Peyer's patch (tissue), 4 donors: ENCODE results near the gene TIMP1. TPM values are rescaled to one million over a fixed set of nuclear protein-coding genes. Genes with fewer than 3 reads are reported as not detected.

Source experiments
- DNase-seq, 3 donors: peaks; one replicate each; pipeline ENCODE4 v3.0.0-alpha.2; 2017 to 2019
- H3K27ac ChIP-seq, 4 donors: fragments of 200-600 bp; sonication (generic); one replicate each; pipeline ENCODE4 v1.5.1; 2016 to 2019
- H3K27me3 ChIP-seq, 2 donors: fragments of 200-600 bp; sonication (generic); one replicate each; pipeline ENCODE4 v1.5.1; 2019
- H3K36me3 ChIP-seq, 3 donors: fragments of 200-600 bp; sonication (generic); one replicate each; pipeline ENCODE4 v1.5.1; 2016 to 2019
- H3K4me1 ChIP-seq, 4 donors: fragments of 200-600 bp; sonication (generic); one replicate each; pipeline ENCODE4 v1.5.1; 2016 to 2019
- H3K4me3 ChIP-seq, 4 donors: fragments of 200-600 bp; sonication (generic); 1 replicate in 3 of 4; 2 replicates in 1 of 4; pipeline ENCODE4 v1.5.1; 2016 to 2019; ENCODE audit warnings: mild to moderate bottlenecking in 1 of 4
- H3K9me3 ChIP-seq, 4 donors: fragments of 200-600 bp; sonication (generic); one replicate each; pipeline ENCODE4 v1.5.1; 2016 to 2019; ENCODE audit warnings: mild to moderate bottlenecking in 1 of 4
- POLR2A ChIP-seq, 2 donors: fragments of 450-650 bp; IDR thresholded peaks; one replicate each; pipeline ENCODE4 v1.5.1; 2017; ENCODE audit warnings: antibody characterized with exemption in 2 of 2, mild to moderate bottlenecking in 2 of 2, moderate library complexity in 2 of 2
- total RNA-seq, 4 donors: library from RNA; depleted of rRNA; stranded (reverse); fragments of >200 nt; gene quantifications; one replicate each; pipeline ENCODE4 v1.1.0, GENCODE V29; 2016
- TF ChIP-seq, protein P1 (sequence below), 6 experiments: fragments of 450-650 bp in 4 of 6; fragments of 200-600 bp in 2 of 6; sonication (generic) in 1 of 6; IDR thresholded peaks; one replicate each; pipeline ENCODE4 v1.5.1; 2017 to 2019; ENCODE audit warnings: antibody characterized with exemption in 6 of 6, mild to moderate bottlenecking in 3 of 6, moderate library complexity in 1 of 6

The TIMP1 gene
- total RNA-seq, 4 donors from 2014 or later = 22.5 to 80.0 (median 39.7) TPM

DNA sequence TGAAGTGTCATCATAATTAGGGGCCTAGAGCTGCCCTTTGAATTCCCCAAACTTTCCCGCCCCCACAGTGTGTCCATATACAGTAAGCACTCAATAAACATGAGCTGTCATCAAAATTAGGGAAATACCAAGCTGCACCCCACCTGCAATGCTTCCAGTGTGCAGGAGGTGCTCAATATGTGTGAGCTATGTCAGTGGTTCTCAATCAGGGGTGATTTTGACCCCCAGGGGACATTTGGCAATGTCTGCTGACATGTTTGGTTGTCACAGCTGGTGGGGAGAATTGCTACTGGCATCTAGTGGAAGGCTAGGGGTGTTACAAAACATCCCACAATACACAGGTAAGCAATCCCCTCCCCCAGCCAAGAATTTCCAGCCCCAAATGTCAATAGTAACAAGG, 46.7 kb downstream of the TIMP1 start:
- H3K27me3 ChIP-seq = no peaks in the 10 kb centered on the region
- TF ChIP-seq POLR2A (IDR thresholded peaks at IDR 0.05) = no peak
- TF ChIP-seq, protein P1, sequence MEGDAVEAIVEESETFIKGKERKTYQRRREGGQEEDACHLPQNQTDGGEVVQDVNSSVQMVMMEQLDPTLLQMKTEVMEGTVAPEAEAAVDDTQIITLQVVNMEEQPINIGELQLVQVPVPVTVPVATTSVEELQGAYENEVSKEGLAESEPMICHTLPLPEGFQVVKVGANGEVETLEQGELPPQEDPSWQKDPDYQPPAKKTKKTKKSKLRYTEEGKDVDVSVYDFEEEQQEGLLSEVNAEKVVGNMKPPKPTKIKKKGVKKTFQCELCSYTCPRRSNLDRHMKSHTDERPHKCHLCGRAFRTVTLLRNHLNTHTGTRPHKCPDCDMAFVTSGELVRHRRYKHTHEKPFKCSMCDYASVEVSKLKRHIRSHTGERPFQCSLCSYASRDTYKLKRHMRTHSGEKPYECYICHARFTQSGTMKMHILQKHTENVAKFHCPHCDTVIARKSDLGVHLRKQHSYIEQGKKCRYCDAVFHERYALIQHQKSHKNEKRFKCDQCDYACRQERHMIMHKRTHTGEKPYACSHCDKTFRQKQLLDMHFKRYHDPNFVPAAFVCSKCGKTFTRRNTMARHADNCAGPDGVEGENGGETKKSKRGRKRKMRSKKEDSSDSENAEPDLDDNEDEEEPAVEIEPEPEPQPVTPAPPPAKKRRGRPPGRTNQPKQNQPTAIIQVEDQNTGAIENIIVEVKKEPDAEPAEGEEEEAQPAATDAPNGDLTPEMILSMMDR (IDR thresholded peaks at IDR 0.05) = no peak
- DNase-seq = no peak
- no peak overlapping the region for H3K27ac ChIP-seq
- no peaks in the 10 kb centered on the region for H3K9me3 ChIP-seq
- no peak overlapping the region for H3K4me3 ChIP-seq
- H3K4me1 ChIP-seq = no peaks in the 10 kb centered on the region
- H3K36me3 ChIP-seq = no peaks in the 10 kb centered on the region

DNA sequence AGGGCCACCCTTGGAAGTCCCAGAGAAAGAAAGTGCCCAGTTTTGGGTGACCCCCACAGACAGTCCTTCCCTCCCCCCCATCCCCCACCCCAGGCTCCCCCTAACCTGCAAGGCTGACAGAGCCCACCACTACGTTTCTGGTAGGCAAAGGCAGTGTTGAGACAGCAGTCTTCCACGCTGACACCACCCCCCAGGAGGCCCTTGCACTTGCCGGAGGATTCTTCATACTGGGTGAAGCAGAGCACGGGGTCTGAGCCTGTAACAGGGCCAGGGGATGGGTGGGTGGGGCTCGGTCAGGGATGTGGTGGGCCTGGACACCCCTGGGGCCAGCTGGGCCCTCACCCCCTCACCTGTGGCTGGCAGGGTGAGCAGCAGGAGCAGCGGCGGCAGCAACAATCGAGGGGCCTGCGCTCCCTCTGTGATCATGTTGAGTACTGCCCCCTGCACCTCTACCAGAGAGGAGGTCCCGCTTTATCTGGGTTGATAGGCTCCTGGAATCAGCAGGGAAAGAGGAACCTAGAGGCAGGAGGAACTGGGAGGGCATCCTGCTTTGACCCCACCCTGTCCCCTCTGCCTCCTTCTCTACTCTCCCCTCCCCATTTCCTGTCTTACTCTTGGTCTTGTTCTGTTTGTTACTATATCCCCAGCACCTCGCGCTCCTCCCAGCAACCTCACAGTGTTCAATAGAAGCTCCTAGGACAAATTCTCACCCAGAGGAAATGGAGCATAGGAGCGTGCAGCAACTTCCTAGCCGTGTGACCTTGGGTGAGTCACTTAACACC, 47.4 kb downstream of the TIMP1 start, which contains the start of gene CFP:
CFP (minus strand) TSS at position 512 of the 782 bp plus-strand sequence; CDS start at position 426, 86 bp downstream.
- no peak for TF ChIP-seq POLR2A (IDR thresholded peaks at IDR 0.05)
- TF ChIP-seq, protein P1 (IDR thresholded peaks at IDR 0.05) = no peak
- H3K27ac ChIP-seq = peak within 1 kb of the TSS in 1 of 4 donors; percentile 17
- no peak within 1 kb of the TSS for H3K4me3 ChIP-seq
- H3K9me3 ChIP-seq = no peaks in the 10 kb centered on the region
- no peaks in the 10 kb centered on the region for H3K4me1 ChIP-seq
- H3K36me3 ChIP-seq = no peaks in the 10 kb centered on the region
- no peak for DNase-seq
- no peaks in the 10 kb centered on the region for H3K27me3 ChIP-seq

DNA sequence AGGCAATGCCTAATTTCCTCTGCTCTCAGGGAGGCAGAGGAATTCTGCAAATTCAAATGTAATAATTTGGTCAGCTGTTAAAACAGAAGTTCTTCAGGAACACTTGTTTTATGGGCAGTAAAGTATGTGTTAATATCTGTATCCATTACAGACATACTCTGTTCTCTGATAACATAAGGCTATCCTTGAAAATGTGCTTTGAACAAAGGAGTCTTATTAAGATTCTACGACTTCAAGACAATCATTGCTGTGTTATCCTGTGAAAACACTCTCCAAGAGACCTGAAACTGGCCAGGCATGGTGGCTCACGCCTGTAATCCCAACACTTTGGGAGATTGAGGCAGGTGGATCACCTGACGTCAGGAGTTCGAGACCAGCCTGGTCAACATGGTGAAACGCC, 49.4 kb downstream of the TIMP1 start:
- no peaks in the 10 kb centered on the region for H3K4me1 ChIP-seq
- H3K27me3 ChIP-seq = no peaks in the 10 kb centered on the region
- H3K36me3 ChIP-seq = peaks cover 0 to under 1% (median 0%) of the 10 kb centered on the region in 3 donors
- H3K9me3 ChIP-seq = no peaks in the 10 kb centered on the region
- H3K27ac ChIP-seq = no peak overlapping the region
- DNase-seq = no peak
- no peak overlapping the region for H3K4me3 ChIP-seq
- TF ChIP-seq, protein P1 (IDR thresholded peaks at IDR 0.05) = no peak
- no peak for TF ChIP-seq POLR2A (IDR thresholded peaks at IDR 0.05)

DNA sequence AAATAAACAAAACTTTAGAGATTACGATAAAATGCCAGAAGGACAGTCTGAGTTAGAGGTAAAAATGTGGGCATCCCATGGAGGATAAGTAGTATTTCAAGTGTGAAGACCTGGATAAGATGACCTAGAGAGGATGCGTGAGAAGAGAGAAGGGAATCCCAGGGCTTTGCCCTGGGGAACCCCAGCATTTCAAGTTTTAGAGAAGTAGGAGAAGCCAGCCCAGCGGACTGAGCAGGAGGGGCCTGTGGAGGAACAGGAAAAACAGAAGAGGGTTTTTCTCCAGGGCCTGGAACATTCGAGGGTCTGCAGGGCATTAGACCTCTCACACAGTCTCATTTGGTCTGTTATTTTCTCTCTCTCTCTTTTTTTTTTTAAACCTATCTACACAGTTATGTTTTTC, 50.4 kb downstream of the TIMP1 start:
- Histone ChIP-seq H3K27ac (no peak overlapping the region), H3K4me3 (no peak overlapping the region), H3K9me3 (no peaks in the 10 kb centered on the region), H3K27me3 (no peaks in the 10 kb centered on the region), H3K4me1 (no peaks in the 10 kb centered on the region), H3K36me3 (peaks cover 0 to 10% (median 0%) of the 10 kb centered on the region in 3 donors)
- TF ChIP-seq, protein P1 (IDR thresholded peaks at IDR 0.05) = no peak
- no peak for TF ChIP-seq POLR2A (IDR thresholded peaks at IDR 0.05)
- DNase-seq = no peak

DNA sequence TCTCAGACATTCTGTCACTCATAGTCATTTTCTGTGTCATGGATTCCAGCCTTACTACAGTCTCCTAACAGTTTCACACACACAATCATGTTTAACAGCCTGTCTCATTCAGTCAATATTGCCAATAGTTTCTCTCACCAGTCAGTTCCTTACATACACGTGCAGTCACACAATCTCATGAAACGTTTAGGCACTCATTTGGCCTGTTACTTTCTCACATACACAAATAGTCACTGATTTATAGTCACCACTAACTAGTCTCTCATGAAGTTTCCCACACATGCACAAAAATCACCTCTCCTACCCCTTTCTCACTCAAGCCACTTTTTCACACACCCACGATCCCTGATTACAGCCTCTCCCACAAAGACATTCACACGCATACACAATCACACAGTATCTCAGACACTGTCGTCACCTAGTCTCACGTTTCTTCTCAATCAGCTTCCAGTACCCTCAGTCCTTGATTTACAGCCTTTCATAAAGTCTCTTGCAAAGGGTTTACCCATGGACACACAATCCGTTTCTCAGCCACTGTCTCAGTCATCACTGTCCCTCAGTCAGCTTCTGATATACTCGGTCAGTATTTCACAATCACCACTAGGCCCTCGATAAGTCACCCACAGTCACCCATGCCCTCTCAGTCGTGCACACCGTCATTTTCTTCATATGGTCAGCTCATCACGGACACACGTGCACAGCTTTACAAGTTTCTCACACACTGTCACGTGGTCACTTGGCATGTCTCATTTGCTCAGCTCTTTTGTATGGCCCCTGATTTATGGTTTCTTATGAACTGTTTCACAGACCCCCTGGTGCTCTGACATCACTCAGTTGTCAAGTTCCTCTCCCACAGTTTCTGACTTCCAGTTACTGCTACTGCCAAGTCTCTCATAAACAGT, 51.7 kb downstream of the TIMP1 start:
- Histone ChIP-seq H3K9me3 (no peaks in the 10 kb centered on the region), H3K4me3 (no peak overlapping the region), H3K36me3 (peaks cover 0 to 22% (median 0%) of the 10 kb centered on the region in 3 donors), H3K4me1 (no peaks in the 10 kb centered on the region), H3K27me3 (no peaks in the 10 kb centered on the region), H3K27ac (no peak overlapping the region)
- TF ChIP-seq POLR2A (IDR thresholded peaks at IDR 0.05) = no peak
- TF ChIP-seq, protein P1 (IDR thresholded peaks at IDR 0.05) = no peak
- no peak for DNase-seq
